HepG2 (cell line): Measurements from ENCODE around the gene SAMD4B. TPM values are rescaled to one million over a fixed set of nuclear protein-coding genes. Genes with fewer than 3 reads are reported as not detected.

Experiments
- FOXP4 ChIP-seq: sonication (generic); formaldehyde crosslinking; IDR thresholded peaks from 2 replicates; pipeline ENCODE4 v1.4.0; 2020; ENCODE audit warnings: missing genetic modification reagents
- HMG20A ChIP-seq: IDR thresholded peaks from 2 replicates; pipeline ENCODE4 v1.6.1; 2016; ENCODE audit warnings: borderline replicate concordance
- LRRFIP1 ChIP-seq: sonication (generic); formaldehyde crosslinking; conservative IDR thresholded peaks from 2 replicates; pipeline ENCODE4 v1.4.0; 2020; ENCODE audit warnings: missing genetic modification reagents
- PHF21A ChIP-seq: sonication (generic); formaldehyde crosslinking; IDR thresholded peaks from 2 replicates; pipeline ENCODE4 v1.5.0; 2020; ENCODE audit warnings: mild to moderate bottlenecking, missing genetic modification reagents
- PLSCR1 ChIP-seq: sonication (generic); formaldehyde crosslinking; IDR thresholded peaks from 2 replicates; pipeline ENCODE4 v1.5.0; 2020; ENCODE audit warnings: missing genetic modification reagents, mild to moderate bottlenecking, borderline replicate concordance
- PRDM4 ChIP-seq: sonication (generic); formaldehyde crosslinking; IDR thresholded peaks from 2 replicates; pipeline ENCODE4 v1.9.0; 2021; ENCODE audit warnings: missing genetic modification reagents, borderline replicate concordance
- ZBTB21 ChIP-seq: sonication (generic); formaldehyde crosslinking; IDR thresholded peaks from 2 replicates; pipeline ENCODE4 v1.4.0; 2020; ENCODE audit warnings: missing genetic modification reagents
- ZBTB26 ChIP-seq: IDR thresholded peaks from 2 replicates; pipeline ENCODE4 v1.6.1; 2016; ENCODE audit warnings: missing compliant biosample characterization, missing genetic modification reagents, borderline replicate concordance
- ZMYM2 ChIP-seq: sonication (generic); formaldehyde crosslinking; IDR thresholded peaks from 2 replicates; pipeline ENCODE4 v1.8.0; 2022; ENCODE audit warnings: mild to moderate bottlenecking, missing genetic modification reagents
- ZNF280B ChIP-seq: sonication (generic); formaldehyde crosslinking; IDR thresholded peaks from 2 replicates; pipeline ENCODE4 v1.5.0; 2020; ENCODE audit warnings: missing genetic modification reagents, mild to moderate bottlenecking, borderline replicate concordance
- ZNF44 ChIP-seq: sonication (generic); formaldehyde crosslinking; IDR thresholded peaks from 2 replicates; pipeline ENCODE4 v1.5.1; 2020; ENCODE audit warnings: mild to moderate bottlenecking, missing genetic modification reagents
- ZNF460 ChIP-seq: sonication (generic); formaldehyde crosslinking; IDR thresholded peaks from 2 replicates; pipeline ENCODE4 v1.5.1; 2020; ENCODE audit warnings: missing genetic modification reagents, mild to moderate bottlenecking, borderline replicate concordance
- ZNF788 ChIP-seq: sonication (generic); formaldehyde crosslinking; IDR thresholded peaks from 2 replicates; pipeline ENCODE4 v1.5.0; 2020; ENCODE audit warnings: mild to moderate bottlenecking, missing genetic modification reagents, borderline replicate concordance
- polyA plus RNA-seq, 8 experiments: library from polyadenylated mRNA; depleted of rRNA in 3 of 8; stranded (reverse) in 7 of 8; unstranded in 1 of 8; fragments of >200 nt; fragmentation: Illumina TruSeq in 4 of 8; extraction: Trizol in 4 of 8; gene quantifications; 2 replicates each; pipeline versions ENCODE4 v1.2.1 to v1.2.3, GENCODE V29; 2011 to 2016; ENCODE audit warnings: low read depth in 4 of 8, missing spikeins in 1 of 8, mixed read lengths in 1 of 8; ENCODE audit not compliant: insufficient read depth in 1 of 8
- total RNA-seq, 5 experiments: library from RNA; depleted of rRNA; stranded (reverse); fragments of >200 nt; fragmentation: Illumina TruSeq; extraction: Trizol; gene quantifications; 2 replicates each; pipeline ENCODE4 v1.2.3, GENCODE V29; 2016; ENCODE audit warnings: low read depth in 1 of 5

Gene SAMD4B
- total and polyA plus RNA-seq, 2 of the 13 experiments (the other 11 are each of a cell fraction or from before 2014, with no cell fraction given) = 26.0 to 31.8 TPM

GRCh38 chr19:39401549-39402345, 59.5 kb downstream of the SAMD4B start (continued):
- TF ChIP-seq PRDM4 = peak; percentile 91; the same call in 1 of the 2 replicates
- peak; percentile 41; the same call in 1 of the 2 replicates for TF ChIP-seq ZBTB26 (CRISPR knock-in tag)
- peak; percentile 92 for TF ChIP-seq PHF21A (CRISPR knock-in tag)
- peak; percentile 75 for TF ChIP-seq ZBTB21
- TF ChIP-seq FOXP4 (CRISPR knock-in tag) = peak; percentile 73; the same call in 1 of the 2 replicates
- peak; percentile 24; the same call in 1 of the 2 replicates for TF ChIP-seq HMG20A (CRISPR knock-in tag)
- no peak for TF ChIP-seq PLSCR1 (CRISPR knock-in tag)
- peak; percentile 79 for TF ChIP-seq ZNF788 (CRISPR knock-in tag)
- peak; percentile 93; the same call in 1 of the 2 replicates for TF ChIP-seq ZNF280B (CRISPR knock-in tag)
- TF ChIP-seq LRRFIP1 (CRISPR knock-in tag) = no peak
- no peak for TF ChIP-seq ZNF44 (CRISPR knock-in tag)
- TF ChIP-seq ZNF460 (CRISPR knock-in tag) = peak; percentile 82
- 0 out of 2 replicates have a peak, but pooled peaks have one; percentile 55 for TF ChIP-seq ZMYM2 (CRISPR knock-in tag)
